MCF 10A (cell line): ENCODE results near the gene IFNA14. TPM values are rescaled to one million over a fixed set of nuclear protein-coding genes. Genes with fewer than 3 reads are reported as not detected.

ENCODE experiments used
- BruUV-seq: library from RNA; stranded (reverse); fragments of 400-500 nt; replicated peaks from 2 replicates; lab custom pipeline; 2021; lab: Mats Ljungman, UMichigan
- CTCF ChIA-PET: fragments of 300-600 bp; sonication (Branson Sonifier 250); formaldehyde crosslinking; extraction: SDS; loops from one replicate; lab custom pipeline; 2021; ENCODE audit warnings: antibody characterized with exemption, inconsistent platforms; lab: Yijun Ruan, JAX
- POLR2A ChIA-PET: fragments of 300-600, 350-650 bp; sonication (Branson Sonifier 250); formaldehyde crosslinking; extraction: SDS; loops from one replicate; lab custom pipeline; 2020; ENCODE audit warnings: antibody characterized with exemption, inconsistent platforms; lab: Yijun Ruan, JAX
- DNase-seq: peaks from one replicate; pipeline ENCODE4 v3.0.0-alpha.2; 2018; ENCODE audit not compliant: unreplicated experiment
- H3K27ac Mint-ChIP-seq: one replicate; pipeline ENCODE4 v1.8.0; 2022; ENCODE audit warnings: mild to moderate bottlenecking, low read depth, mixed read lengths; ENCODE audit not compliant: unreplicated experiment
- H3K27me3 Mint-ChIP-seq: one replicate; pipeline ENCODE4 v1.8.0; 2022; ENCODE audit warnings: mixed read lengths; ENCODE audit not compliant: insufficient read depth, unreplicated experiment
- H3K36me3 Mint-ChIP-seq: one replicate; pipeline ENCODE4 v1.8.0; 2022; ENCODE audit warnings: mild to moderate bottlenecking, moderate library complexity, mixed read lengths; ENCODE audit not compliant: insufficient read depth, unreplicated experiment
- H3K4me1 Mint-ChIP-seq: one replicate; pipeline ENCODE4 v1.8.0; 2022; ENCODE audit warnings: mixed read lengths; ENCODE audit not compliant: insufficient read depth, unreplicated experiment
- H3K4me3 Mint-ChIP-seq: one replicate; pipeline ENCODE4 v1.8.0; 2022; ENCODE audit warnings: mild to moderate bottlenecking, moderate library complexity, mixed read lengths; ENCODE audit not compliant: unreplicated experiment
- H3K9me3 Mint-ChIP-seq: one replicate; pipeline ENCODE4 v1.8.0; 2022; ENCODE audit warnings: mixed read lengths; ENCODE audit not compliant: unreplicated experiment
- intact Hi-C: fragments of 100-400 bp; cut with micrococcal nuclease; formaldehyde crosslinking; loops from 2 replicates; pipeline ENCODE4 v1.14.1; 2022
- total RNA-seq: library from RNA; stranded (reverse); gene quantifications from 2 replicates; pipeline ENCODE4 v1.2.3, GENCODE V29; 2022
- TF ChIP-seq, protein P1 (sequence below): fragments of 200-600 bp; IDR thresholded peaks from one replicate; pipeline ENCODE4 v1.8.0; 2022; ENCODE audit warnings: antibody characterized with exemption, mild to moderate bottlenecking; ENCODE audit not compliant: unreplicated experiment

Gene IFNA14
- total RNA-seq, 1 experiment from 2014 or later, result not detected

DNA sequence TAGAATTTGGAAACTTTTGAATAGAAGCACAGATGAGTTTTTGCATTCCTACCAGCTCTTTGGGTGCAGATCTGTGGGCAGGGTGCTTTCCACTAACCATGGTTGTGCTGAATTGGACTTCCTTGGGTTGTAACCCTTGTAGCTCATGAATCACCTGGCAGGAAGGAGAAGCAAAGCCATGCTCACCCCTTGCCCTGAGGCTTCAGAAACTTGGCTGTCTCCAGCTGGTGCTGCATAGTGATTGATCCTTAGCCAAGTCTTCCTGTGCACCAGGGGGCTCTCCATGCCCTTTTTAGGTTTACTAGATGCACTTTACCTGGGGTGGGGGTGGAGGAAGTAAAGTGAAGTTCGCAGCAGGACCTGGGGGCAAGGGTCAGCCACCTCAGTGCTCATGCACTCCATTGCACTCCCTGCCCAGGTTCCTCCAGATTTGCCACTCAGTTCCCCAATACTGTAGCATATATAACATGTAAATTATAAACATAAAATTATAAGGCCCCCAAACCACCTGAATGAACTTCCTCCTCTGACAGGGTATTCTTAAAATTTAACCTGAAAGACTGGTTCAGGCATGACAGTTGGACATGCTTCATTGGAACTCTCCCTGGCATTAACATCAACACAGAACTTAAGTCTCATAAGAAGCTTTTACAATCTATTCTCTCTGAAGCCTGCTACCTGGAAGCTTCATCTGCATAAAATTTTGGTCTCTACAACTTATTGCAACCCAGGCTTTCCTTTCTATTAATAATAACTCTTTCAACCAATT is 25.8 kb upstream of the IFNA14 start:
- no peaks in the 10 kb centered on the region for H3K4me1 Mint-ChIP-seq
- intact Hi-C loops, result no loop called here
- CTCF ChIA-PET, result interaction anchor here (2.6 kb wide), 1 partner anchor 13 kb away, joined by 10 read pairs; no protein-coding TSS in a partner anchor
- no peaks in the 10 kb centered on the region for H3K9me3 Mint-ChIP-seq
- TF ChIP-seq, protein P1, sequence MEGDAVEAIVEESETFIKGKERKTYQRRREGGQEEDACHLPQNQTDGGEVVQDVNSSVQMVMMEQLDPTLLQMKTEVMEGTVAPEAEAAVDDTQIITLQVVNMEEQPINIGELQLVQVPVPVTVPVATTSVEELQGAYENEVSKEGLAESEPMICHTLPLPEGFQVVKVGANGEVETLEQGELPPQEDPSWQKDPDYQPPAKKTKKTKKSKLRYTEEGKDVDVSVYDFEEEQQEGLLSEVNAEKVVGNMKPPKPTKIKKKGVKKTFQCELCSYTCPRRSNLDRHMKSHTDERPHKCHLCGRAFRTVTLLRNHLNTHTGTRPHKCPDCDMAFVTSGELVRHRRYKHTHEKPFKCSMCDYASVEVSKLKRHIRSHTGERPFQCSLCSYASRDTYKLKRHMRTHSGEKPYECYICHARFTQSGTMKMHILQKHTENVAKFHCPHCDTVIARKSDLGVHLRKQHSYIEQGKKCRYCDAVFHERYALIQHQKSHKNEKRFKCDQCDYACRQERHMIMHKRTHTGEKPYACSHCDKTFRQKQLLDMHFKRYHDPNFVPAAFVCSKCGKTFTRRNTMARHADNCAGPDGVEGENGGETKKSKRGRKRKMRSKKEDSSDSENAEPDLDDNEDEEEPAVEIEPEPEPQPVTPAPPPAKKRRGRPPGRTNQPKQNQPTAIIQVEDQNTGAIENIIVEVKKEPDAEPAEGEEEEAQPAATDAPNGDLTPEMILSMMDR, result no peak
- no TSS peak for BruUV-seq
- H3K36me3 Mint-ChIP-seq, result no peaks in the 10 kb centered on the region
- peaks cover 63% of the 10 kb centered on the region for H3K27me3 Mint-ChIP-seq
- H3K27ac Mint-ChIP-seq, result no peak overlapping the region
- no peak for DNase-seq
- POLR2A ChIA-PET, result no interaction called here
- no peak overlapping the region for H3K4me3 Mint-ChIP-seq

DNA sequence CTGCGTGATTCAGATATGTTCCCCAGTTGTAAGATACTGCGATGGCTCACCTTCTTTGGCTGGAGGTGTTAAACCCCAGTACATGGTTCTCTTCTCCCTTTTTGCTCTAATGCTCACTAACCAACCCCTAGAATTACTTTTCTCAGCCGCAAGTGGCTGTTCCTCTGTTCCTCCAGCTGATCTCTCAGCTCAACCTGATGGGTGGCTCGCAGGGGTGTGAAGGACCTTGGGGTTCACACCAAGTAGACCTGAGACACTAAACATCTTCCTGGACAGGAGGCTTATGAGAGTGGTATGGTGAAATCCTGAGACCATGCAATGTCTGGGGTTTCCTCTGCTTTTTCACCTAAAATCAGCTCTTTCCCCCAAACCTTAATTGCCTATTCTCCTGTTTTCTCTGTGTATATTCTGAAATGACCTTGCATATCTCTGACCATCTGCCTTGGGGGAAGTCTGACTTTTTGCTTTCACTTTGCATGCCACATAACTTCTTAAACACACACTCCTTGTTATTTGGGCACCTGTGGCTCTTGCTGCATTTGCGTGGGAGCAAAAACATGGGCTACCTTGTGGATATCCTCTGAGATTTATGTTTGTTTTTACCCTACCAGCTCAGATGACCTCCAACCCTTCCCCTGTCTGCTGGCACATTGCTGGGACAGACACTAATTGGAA is 15.9 kb upstream of the IFNA14 start:
- no peaks in the 10 kb centered on the region for H3K9me3 Mint-ChIP-seq
- BruUV-seq, result no TSS peak
- TF ChIP-seq, protein P1, result no peak
- CTCF ChIA-PET, result interaction anchor here (0.6 to 1.1 kb wide), 3 partner anchors 20 to 71 kb away, joined by 3 read pairs; no protein-coding TSS in a partner anchor
- no peak for DNase-seq
- POLR2A ChIA-PET, result no interaction called here
- H3K27me3 Mint-ChIP-seq, result peaks cover 63% of the 10 kb centered on the region
- H3K4me1 Mint-ChIP-seq, result peaks cover 6% of the 10 kb centered on the region
- no peak overlapping the region for H3K27ac Mint-ChIP-seq
- H3K4me3 Mint-ChIP-seq, result no peak overlapping the region
- intact Hi-C loops, result loop anchor here (10.0 kb wide), 2 partner anchors 199 to 989 kb away; no protein-coding TSS in a partner anchor
- H3K36me3 Mint-ChIP-seq, result no peaks in the 10 kb centered on the region

DNA sequence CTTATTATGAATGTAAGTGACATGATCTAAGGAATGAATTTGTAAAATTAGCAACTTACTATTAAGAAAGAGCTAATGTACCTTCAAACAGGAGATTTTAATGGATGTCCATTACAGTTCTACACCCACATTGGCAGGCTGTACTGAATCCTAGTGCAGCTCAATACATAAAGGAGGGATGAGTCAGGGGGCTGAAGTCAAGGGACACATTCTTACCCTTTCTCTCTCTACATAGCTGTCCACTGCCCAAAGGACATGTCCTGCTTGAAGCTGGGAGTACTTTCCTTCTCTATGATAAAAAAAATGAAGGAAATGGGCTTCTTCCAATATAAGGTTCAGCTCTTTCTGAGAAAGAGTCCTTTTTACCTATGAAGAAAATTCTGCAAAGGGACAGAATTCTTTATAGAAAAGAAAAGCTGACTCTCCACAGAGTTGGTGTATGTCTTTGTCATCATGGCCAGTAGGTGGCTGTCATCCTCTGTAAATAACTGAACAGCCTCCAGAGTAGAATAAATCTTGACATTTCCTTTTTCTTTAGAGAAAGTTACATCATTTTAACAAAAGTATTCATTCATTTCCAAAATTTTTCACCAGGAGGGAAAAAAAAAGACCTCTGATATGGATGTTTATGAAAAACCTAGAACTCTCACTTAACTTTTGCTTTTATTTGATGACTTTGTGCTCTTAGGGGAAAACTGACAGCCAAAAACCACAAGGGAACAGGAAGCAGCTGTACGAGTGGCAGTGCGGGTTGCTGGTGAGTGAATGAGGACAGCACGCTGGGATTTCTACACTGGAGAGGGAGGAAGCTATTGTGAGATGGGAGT is 13.1 kb upstream of the IFNA14 start:
- Mint-ChIP-seq H3K27ac (no peak overlapping the region), H3K9me3 (no peaks in the 10 kb centered on the region), H3K4me1 (peaks cover 6% of the 10 kb centered on the region), H3K36me3 (peaks cover 6% of the 10 kb centered on the region), H3K27me3 (peaks cover 87% of the 10 kb centered on the region), H3K4me3 (no peak overlapping the region)
- intact Hi-C loops, result loop anchor here (5.0 to 10.0 kb wide), 3 partner anchors 202 to 1199 kb away; no protein-coding TSS in a partner anchor
- DNase-seq, result peak; percentile 23
- no TSS peak for BruUV-seq
- ChIA-PET POLR2A (interaction anchor here (0.6 to 1.5 kb wide), 4 partner anchors 65 to 453 kb away, joined by 3 read pairs; no protein-coding TSS in a partner anchor), CTCF (interaction anchor here (0.5 to 2.6 kb wide), 26 partner anchors 9 to 1937 kb away, joined by 3 to 25 read pairs (median 4); no protein-coding TSS in a partner anchor)
- TF ChIP-seq, protein P1, result peak; percentile 25
